Neural crest cell (in vitro differentiated cells): ENCODE data around the gene SPRYD3. TPM values are rescaled to one million over a fixed set of nuclear protein-coding genes. Genes with fewer than 3 reads are reported as not detected.

Experiments used
- DNase-seq: peaks from one replicate; pipeline ENCODE4 v3.0.0; 2021; ENCODE audit warnings: low read depth, mixed read lengths, low spot score
- H3K27ac Mint-ChIP-seq: one replicate; pipeline ENCODE4 v1.8.0; 2021; ENCODE audit warnings: mild to moderate bottlenecking, mixed read lengths; ENCODE audit not compliant: unreplicated experiment
- H3K27me3 Mint-ChIP-seq: 2 replicates; pipeline ENCODE4 v1.8.0; 2021; ENCODE audit warnings: low read depth, mild to moderate bottlenecking, mixed read lengths
- H3K36me3 Mint-ChIP-seq: 2 replicates; pipeline ENCODE4 v1.8.0; 2021; ENCODE audit warnings: low read depth, mild to moderate bottlenecking, mixed read lengths
- H3K4me1 Mint-ChIP-seq: 2 replicates; pipeline ENCODE4 v1.8.0; 2021; ENCODE audit warnings: mixed read lengths
- H3K4me3 Mint-ChIP-seq: one replicate; pipeline ENCODE4 v1.8.0; 2021; ENCODE audit warnings: mild to moderate bottlenecking, mixed read lengths
- H3K9me3 Mint-ChIP-seq: 2 replicates; pipeline ENCODE4 v1.8.0; 2021; ENCODE audit warnings: mixed read lengths
- total RNA-seq: library from RNA; stranded (reverse); gene quantifications from 2 replicates; pipeline ENCODE4 v1.2.1, GENCODE V29; 2021
- TF ChIP-seq, protein P1 (sequence below): fragments of 200-600 bp; sonication (generic); conservative IDR thresholded peaks from 2 replicates; pipeline ENCODE4 v1.5.0; 2021; ENCODE audit warnings: antibody characterized with exemption, mild to moderate bottlenecking

The SPRYD3 gene
- total RNA-seq, 1 donor from 2014 or later = 11.2 TPM

DNA sequence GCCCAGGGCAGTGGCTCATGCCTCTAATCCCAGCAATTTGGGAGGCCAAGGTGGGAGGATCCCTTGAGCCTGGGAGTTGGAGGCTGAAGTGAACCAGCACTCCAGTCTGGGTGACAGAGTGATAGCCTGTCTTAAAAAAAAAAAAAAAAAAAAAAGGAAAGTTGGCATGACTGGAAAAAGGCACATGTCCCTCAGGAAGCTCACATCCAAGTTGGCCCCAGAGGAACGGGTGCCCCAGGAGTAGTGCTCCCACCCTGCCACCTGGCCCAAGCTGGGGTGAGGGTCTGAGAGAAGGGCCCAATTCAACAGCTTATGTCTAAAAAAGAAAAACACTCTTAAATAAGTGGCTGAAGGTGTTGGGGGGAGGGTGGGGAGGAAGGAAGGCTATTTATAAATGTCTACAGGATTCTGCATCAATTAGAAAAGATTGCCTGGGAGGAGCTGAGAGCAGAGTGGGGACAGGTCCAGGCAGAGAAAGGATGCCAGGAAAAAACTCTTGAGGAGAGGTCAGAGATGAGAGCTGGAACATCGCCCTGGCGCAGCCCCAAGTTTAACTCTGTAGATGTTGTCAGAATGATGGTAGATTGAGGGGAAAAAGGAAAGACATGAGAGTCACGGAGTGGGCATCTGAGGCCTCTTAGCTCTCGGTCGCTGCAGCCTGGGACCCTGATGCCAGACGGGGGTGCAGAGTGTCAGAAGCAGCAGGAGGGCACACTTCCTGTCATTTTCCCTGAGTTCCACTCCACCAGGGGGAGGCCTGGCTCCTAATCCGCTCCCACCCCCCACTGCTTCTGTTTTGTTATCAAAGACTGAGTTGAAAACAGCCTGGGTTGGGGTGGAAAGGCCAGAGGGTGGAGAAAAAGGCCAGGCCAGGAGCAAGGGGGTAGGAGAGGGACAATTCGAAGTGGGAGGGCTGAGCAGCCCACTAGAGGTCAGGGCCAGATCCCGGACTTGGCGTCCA is 7.3 kb downstream of the SPRYD3 start:
- Mint-ChIP-seq H3K4me1 (peaks cover 33% of the 10 kb centered on the region), H3K9me3 (no peaks in the 10 kb centered on the region), H3K4me3 (peak overlapping the region; percentile 69), H3K27me3 (no peaks in the 10 kb centered on the region), H3K36me3 (peaks cover 15% of the 10 kb centered on the region), H3K27ac (peak overlapping the region; percentile 66)
- no peak for DNase-seq
- TF ChIP-seq, protein P1, sequence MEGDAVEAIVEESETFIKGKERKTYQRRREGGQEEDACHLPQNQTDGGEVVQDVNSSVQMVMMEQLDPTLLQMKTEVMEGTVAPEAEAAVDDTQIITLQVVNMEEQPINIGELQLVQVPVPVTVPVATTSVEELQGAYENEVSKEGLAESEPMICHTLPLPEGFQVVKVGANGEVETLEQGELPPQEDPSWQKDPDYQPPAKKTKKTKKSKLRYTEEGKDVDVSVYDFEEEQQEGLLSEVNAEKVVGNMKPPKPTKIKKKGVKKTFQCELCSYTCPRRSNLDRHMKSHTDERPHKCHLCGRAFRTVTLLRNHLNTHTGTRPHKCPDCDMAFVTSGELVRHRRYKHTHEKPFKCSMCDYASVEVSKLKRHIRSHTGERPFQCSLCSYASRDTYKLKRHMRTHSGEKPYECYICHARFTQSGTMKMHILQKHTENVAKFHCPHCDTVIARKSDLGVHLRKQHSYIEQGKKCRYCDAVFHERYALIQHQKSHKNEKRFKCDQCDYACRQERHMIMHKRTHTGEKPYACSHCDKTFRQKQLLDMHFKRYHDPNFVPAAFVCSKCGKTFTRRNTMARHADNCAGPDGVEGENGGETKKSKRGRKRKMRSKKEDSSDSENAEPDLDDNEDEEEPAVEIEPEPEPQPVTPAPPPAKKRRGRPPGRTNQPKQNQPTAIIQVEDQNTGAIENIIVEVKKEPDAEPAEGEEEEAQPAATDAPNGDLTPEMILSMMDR = no peak

GRCh38 chr12:53070877-53071492 is 8.2 kb downstream of the SPRYD3 start:
- H3K36me3 Mint-ChIP-seq = peaks cover 15% of the 10 kb centered on the region
- no peak overlapping the region for H3K4me3 Mint-ChIP-seq
- H3K27me3 Mint-ChIP-seq = no peaks in the 10 kb centered on the region
- H3K27ac Mint-ChIP-seq = no peak overlapping the region
- no peak for DNase-seq
- H3K4me1 Mint-ChIP-seq = peaks cover 37% of the 10 kb centered on the region
- TF ChIP-seq, protein P1 = no peak
- H3K9me3 Mint-ChIP-seq = no peaks in the 10 kb centered on the region

- peaks cover 15% of the 10 kb centered on the region for H3K36me3 Mint-ChIP-seq
- TF ChIP-seq, protein P1 = no peak
- no peaks in the 10 kb centered on the region for H3K27me3 Mint-ChIP-seq
- peaks cover 39% of the 10 kb centered on the region for H3K4me1 Mint-ChIP-seq
- no peak overlapping the region for H3K4me3 Mint-ChIP-seq
- no peaks in the 10 kb centered on the region for H3K9me3 Mint-ChIP-seq
- no peak overlapping the region for H3K27ac Mint-ChIP-seq
- no peak for DNase-seq
Measured at GRCh38 chr12:53069621-53070410, 9.4 kb downstream of the SPRYD3 start.

- H3K36me3 Mint-ChIP-seq = peaks cover 7% of the 10 kb centered on the region
- peaks cover 31% of the 10 kb centered on the region for H3K4me1 Mint-ChIP-seq
- H3K27ac Mint-ChIP-seq = no peak overlapping the region
- H3K27me3 Mint-ChIP-seq = no peaks in the 10 kb centered on the region
- no peak for DNase-seq
- TF ChIP-seq, protein P1 = no peak
- no peaks in the 10 kb centered on the region for H3K9me3 Mint-ChIP-seq
- no peak overlapping the region for H3K4me3 Mint-ChIP-seq
Measured at GRCh38 chr12:53068811-53069585, 10.2 kb downstream of the SPRYD3 start.
